GM23248 (cell line): ENCODE results near the gene ADM5. TPM values are rescaled to one million over a fixed set of nuclear protein-coding genes. Genes with fewer than 3 reads are reported as not detected.

Experiments
- DNase-seq: peaks from one replicate; pipeline ENCODE4 v3.0.0-alpha.2; 2015
- H2AFZ ChIP-seq: fragments of 200-600 bp; sonication (generic); 2 replicates; pipeline ENCODE4 v1.6.1; 2016; ENCODE audit warnings: antibody characterized with exemption
- H3F3A ChIP-seq: fragments of 200-600 bp; sonication (generic); 2 replicates; pipeline ENCODE4 v1.6.1; 2016; ENCODE audit warnings: mild to moderate bottlenecking, antibody characterized with exemption, mixed run types; ENCODE audit not compliant: insufficient read depth
- H3K27ac ChIP-seq: fragments of 200-600 bp; sonication (generic); 2 replicates; pipeline ENCODE4 v1.5.1; 2016; ENCODE audit warnings: mild to moderate bottlenecking
- H3K27me3 ChIP-seq: fragments of 200-600 bp; sonication (generic); replicated peaks from 2 replicates; pipeline ENCODE4 v1.6.1; 2016; ENCODE audit warnings: mild to moderate bottlenecking; ENCODE audit not compliant: insufficient read depth
- H3K36me3 ChIP-seq: fragments of 200-600 bp; sonication (generic); 2 replicates; pipeline ENCODE4 v1.6.1; 2016; ENCODE audit warnings: low read depth, mild to moderate bottlenecking
- H3K4me1 ChIP-seq: fragments of 200-600 bp; sonication (generic); 2 replicates; pipeline ENCODE4 v1.6.1; 2016; ENCODE audit warnings: mild to moderate bottlenecking; ENCODE audit not compliant: insufficient read depth
- H3K4me2 ChIP-seq: fragments of 200-600 bp; sonication (generic); one replicate; pipeline ENCODE4 v1.6.1; 2016; ENCODE audit warnings: mild to moderate bottlenecking; ENCODE audit not compliant: unreplicated experiment
- H3K4me3 ChIP-seq: fragments of 200-600 bp; sonication (generic); 2 replicates; pipeline ENCODE4 v1.5.1; 2016; ENCODE audit warnings: mild to moderate bottlenecking
- H3K79me2 ChIP-seq: fragments of 200-600 bp; sonication (generic); 2 replicates; pipeline ENCODE4 v1.6.1; 2016; ENCODE audit warnings: mild to moderate bottlenecking; ENCODE audit not compliant: insufficient read depth
- H3K9ac ChIP-seq: fragments of 200-600 bp; sonication (generic); 2 replicates; pipeline ENCODE4 v1.6.1; 2016; ENCODE audit warnings: mild to moderate bottlenecking
- H3K9me2 ChIP-seq: fragments of 200-600 bp; sonication (generic); 2 replicates; pipeline ENCODE4 v1.6.1; 2016; ENCODE audit warnings: mixed run types, mild to moderate bottlenecking, moderate library complexity; ENCODE audit not compliant: insufficient read depth
- H3K9me3 ChIP-seq: fragments of 200-600 bp; sonication (generic); one replicate; pipeline ENCODE4 v1.6.1; 2017; ENCODE audit warnings: low read depth
- H4K20me1 ChIP-seq: fragments of 200-600 bp; sonication (generic); 2 replicates; pipeline ENCODE4 v1.6.0; 2016; ENCODE audit not compliant: insufficient read depth
- EZH2 ChIP-seq: fragments of 200-600 bp; sonication (generic); IDR thresholded peaks from 2 replicates; pipeline ENCODE4 v1.6.1; 2018; ENCODE audit warnings: antibody characterized with exemption, mild to moderate bottlenecking; ENCODE audit not compliant: insufficient read depth, poor library complexity, severe bottlenecking
- EZH2phosphoT487 ChIP-seq: fragments of 200-600 bp; sonication (generic); IDR thresholded peaks from 2 replicates; pipeline ENCODE4 v1.6.1; 2018; ENCODE audit warnings: antibody characterized with exemption, moderate library complexity, mild to moderate bottlenecking, low read depth; ENCODE audit not compliant: insufficient read depth
- WGBS, 2 experiments: methylation state at CpG; one replicate each; pipeline ENCODE4 v1.1.6; 2015 to 2017; ENCODE audit warnings: low lambda C conversion rate in 2 of 2, low coverage in 1 of 2; ENCODE audit errors: missing lambda C conversion rate in 2 of 2; 5-methylcytosine and 5-hydroxymethylcytosine counted together
- in situ Hi-C: fragments of 300-500 bp; cut with MboI; formaldehyde crosslinking; loops from 2 replicates; pipeline ENCODE4 v1.15.0; 2020
- polyA plus RNA-seq: library from polyadenylated mRNA; unstranded; fragments of >200 nt; fragmentation: Nextera tagmentation; extraction: Ambion mirVana; gene quantifications from 2 replicates; pipeline ENCODE4 v1.2.1, GENCODE V29; 2016
- total RNA-seq: library from RNA; depleted of rRNA; stranded (reverse); fragments of >200 nt; shearing (Covaris generic); gene quantifications from 2 replicates; pipeline ENCODE4 v1.2.3, GENCODE V29; 2014

The ADM5 gene
- total and polyA plus RNA-seq, 2 experiments from 2014 or later, result 0.10 TPM; not detected in 1

GRCh38 chr19:49705919-49706318 is 16.5 kb downstream of the ADM5 start:
- no peaks in the 10 kb centered on the region for H3K36me3 ChIP-seq
- in situ Hi-C loops, result no loop called here
- no peak overlapping the region for H3K4me2 ChIP-seq
- no peak overlapping the region for H2AFZ ChIP-seq
- H3F3A ChIP-seq, result no peaks in the 10 kb centered on the region
- H3K9me3 ChIP-seq, result no peaks in the 10 kb centered on the region
- no peaks in the 10 kb centered on the region for H3K4me1 ChIP-seq
- H4K20me1 ChIP-seq, result no peaks in the 10 kb centered on the region
- no peak overlapping the region for H3K9ac ChIP-seq
- DNase-seq, result no peak
- no peaks in the 10 kb centered on the region for H3K79me2 ChIP-seq
- no peak for TF ChIP-seq EZH2
- TF ChIP-seq EZH2phosphoT487, result no peak
- no peak overlapping the region for H3K4me3 ChIP-seq
- no peak overlapping the region for H3K27ac ChIP-seq
- WGBS, 2 experiments, result 79 to 84% methylated on average over 16 of the region's 16 CpGs
- no peaks in the 10 kb centered on the region for H3K27me3 ChIP-seq
- H3K9me2 ChIP-seq, result no peaks in the 10 kb centered on the region

- Histone ChIP-seq H3K27me3 (no peaks in the 10 kb centered on the region), H4K20me1 (no peaks in the 10 kb centered on the region), H3F3A (no peaks in the 10 kb centered on the region), H3K9ac (no peak overlapping the region), H3K27ac (no peak overlapping the region), H3K9me3 (no peaks in the 10 kb centered on the region), H3K36me3 (no peaks in the 10 kb centered on the region), H3K4me2 (no peak overlapping the region), H3K9me2 (no peaks in the 10 kb centered on the region), H3K4me3 (no peak overlapping the region), H3K4me1 (no peaks in the 10 kb centered on the region), H2AFZ (no peak overlapping the region), H3K79me2 (no peaks in the 10 kb centered on the region)
- in situ Hi-C loops, result no loop called here
- 73 to 78% methylated on average over 20 of the region's 20 CpGs for WGBS, 2 experiments
- TF ChIP-seq EZH2 (no peak), EZH2phosphoT487 (no peak)
- DNase-seq, result peak; percentile 82
These were observed 21.1 kb downstream of the ADM5 start for GRCh38 chr19:49710372-49710951.

- 24 to 32% methylated on average over 11 to 20 of the region's 20 CpGs for WGBS, 2 experiments
- DNase-seq, result peak; percentile 90
- Histone ChIP-seq H3K4me3 (peak overlapping the region; percentile 44), H3K36me3 (no peaks in the 10 kb centered on the region), H3K9me2 (no peaks in the 10 kb centered on the region), H2AFZ (peak overlapping the region; percentile 57; the same call in 1 of the 2 replicates), H3K4me2 (peak overlapping the region; percentile 37), H3F3A (no peaks in the 10 kb centered on the region), H3K9ac (no peak overlapping the region; the same call in 1 of the 2 replicates), H3K4me1 (no peaks in the 10 kb centered on the region), H4K20me1 (no peaks in the 10 kb centered on the region), H3K79me2 (no peaks in the 10 kb centered on the region), H3K27ac (no peak overlapping the region), H3K27me3 (no peaks in the 10 kb centered on the region), H3K9me3 (no peaks in the 10 kb centered on the region)
- in situ Hi-C loops, result no loop called here
- TF ChIP-seq EZH2phosphoT487 (no peak), EZH2 (no peak)
These were observed 23.0 kb downstream of the ADM5 start for GRCh38 chr19:49712397-49712859.

GRCh38 chr19:49713236-49713845 is 23.9 kb downstream of the ADM5 start:
- H3F3A ChIP-seq, result no peaks in the 10 kb centered on the region
- no peak overlapping the region for H3K9ac ChIP-seq
- H3K9me3 ChIP-seq, result no peaks in the 10 kb centered on the region

More at GRCh38 chr19:49713236-49713845, 23.9 kb downstream of the ADM5 start:
- H3K79me2 ChIP-seq, result no peaks in the 10 kb centered on the region
- H3K4me2 ChIP-seq, result no peak overlapping the region
- H3K4me1 ChIP-seq, result no peaks in the 10 kb centered on the region
- no peaks in the 10 kb centered on the region for H4K20me1 ChIP-seq
- DNase-seq, result no peak
- no peak overlapping the region for H3K27ac ChIP-seq
- H3K4me3 ChIP-seq, result no peak overlapping the region
- no peaks in the 10 kb centered on the region for H3K27me3 ChIP-seq
- 93 to 97% methylated on average over 6 to 8 of the region's 8 CpGs for WGBS, 2 experiments
- no peaks in the 10 kb centered on the region for H3K36me3 ChIP-seq
- H3K9me2 ChIP-seq, result no peaks in the 10 kb centered on the region
- H2AFZ ChIP-seq, result no peak overlapping the region
- in situ Hi-C loops, result no loop called here
- TF ChIP-seq EZH2phosphoT487 (no peak), EZH2 (no peak)
